Activated T-helper 1 cell treated with anti-CD3 and anti-CD28 coated beads, Interleukin-12 subunit alpha, Interleukin-12 subunit beta, Interleukin-2, Interleukin-4 antibody, amounts not matched to agents 30 ng/mL and 10 ng/mL and 1 ng/mL, durations not matched to agents 14 hours and 24 hours and 36 hours (primary cell): ENCODE results near the gene ZFYVE27. TPM values are rescaled to one million over a fixed set of nuclear protein-coding genes. Genes with fewer than 3 reads are reported as not detected.

Experiments
- DNase-seq: peaks from one replicate; pipeline ENCODE4 v3.0.0; 2021; ENCODE audit warnings: low spot score
- H3K27ac Mint-ChIP-seq: one replicate; pipeline ENCODE4 v1.8.0; 2021; ENCODE audit warnings: mild to moderate bottlenecking, mixed read lengths
- H3K27me3 Mint-ChIP-seq: one replicate; pipeline ENCODE4 v1.8.0; 2022; ENCODE audit warnings: mild to moderate bottlenecking, moderate library complexity, mixed read lengths; ENCODE audit not compliant: insufficient read depth
- H3K36me3 Mint-ChIP-seq: one replicate; pipeline ENCODE4 v1.8.0; 2021; ENCODE audit warnings: low read depth, mixed read lengths
- H3K4me1 Mint-ChIP-seq: one replicate; pipeline ENCODE4 v1.8.0; 2021; ENCODE audit warnings: low read depth, mixed read lengths
- H3K4me3 Mint-ChIP-seq: one replicate; pipeline ENCODE4 v1.8.0; 2021; ENCODE audit warnings: mild to moderate bottlenecking, moderate library complexity, mixed read lengths
- H3K9me3 Mint-ChIP-seq: one replicate; pipeline ENCODE4 v1.8.0; 2021; ENCODE audit warnings: mixed read lengths
- intact Hi-C: fragments of 100-400 bp; cut with micrococcal nuclease; formaldehyde crosslinking; loops from one replicate; pipeline ENCODE4 v1.15.1; 2024
- total RNA-seq: library from RNA; stranded (reverse); gene quantifications from 2 replicates; pipeline ENCODE4 v1.2.3, GENCODE V29; 2022

The ZFYVE27 gene
- total RNA-seq, 1 donor from 2014 or later: 41.7 TPM

GRCh38 chr10:97721871-97722780, 14.8 kb upstream of the ZFYVE27 start:
- Mint-ChIP-seq H3K4me1 (no peaks in the 10 kb centered on the region), H3K4me3 (no peak overlapping the region), H3K36me3 (no peaks in the 10 kb centered on the region), H3K27me3 (peaks cover 13% of the 10 kb centered on the region), H3K9me3 (no peaks in the 10 kb centered on the region), H3K27ac (no peak overlapping the region)
- intact Hi-C loops: no loop called here
- DNase-seq: no peak

GRCh38 chr10:97723001-97723400, 13.9 kb upstream of the ZFYVE27 start:
- no peaks in the 10 kb centered on the region for H3K4me1 Mint-ChIP-seq
- H3K36me3 Mint-ChIP-seq: no peaks in the 10 kb centered on the region
- H3K4me3 Mint-ChIP-seq: no peak overlapping the region
- H3K9me3 Mint-ChIP-seq: no peaks in the 10 kb centered on the region
- no peak for DNase-seq
- H3K27me3 Mint-ChIP-seq: peaks cover 11% of the 10 kb centered on the region
- no peak overlapping the region for H3K27ac Mint-ChIP-seq
- intact Hi-C loops: no loop called here

- no peak for DNase-seq
- no peak overlapping the region for H3K4me3 Mint-ChIP-seq
- no peaks in the 10 kb centered on the region for H3K4me1 Mint-ChIP-seq
- intact Hi-C loops: no loop called here
- no peaks in the 10 kb centered on the region for H3K36me3 Mint-ChIP-seq
- no peaks in the 10 kb centered on the region for H3K9me3 Mint-ChIP-seq
- H3K27me3 Mint-ChIP-seq: peaks cover 12% of the 10 kb centered on the region
- no peak overlapping the region for H3K27ac Mint-ChIP-seq
Measured at GRCh38 chr10:97724341-97724941, 12.5 kb upstream of the ZFYVE27 start.

GRCh38 chr10:97726636-97727178, 10.2 kb upstream of the ZFYVE27 start:
- Mint-ChIP-seq H3K4me3 (no peak overlapping the region), H3K9me3 (no peaks in the 10 kb centered on the region), H3K27me3 (peaks cover 12% of the 10 kb centered on the region), H3K4me1 (no peaks in the 10 kb centered on the region), H3K36me3 (no peaks in the 10 kb centered on the region), H3K27ac (no peak overlapping the region)
- intact Hi-C loops: loop anchor here (1.0 kb wide), 1 partner anchor 12 kb away; no protein-coding TSS in a partner anchor
- no peak for DNase-seq

- intact Hi-C loops: no loop called here
- no peaks in the 10 kb centered on the region for H3K4me1 Mint-ChIP-seq
- H3K4me3 Mint-ChIP-seq: no peak overlapping the region
- no peaks in the 10 kb centered on the region for H3K9me3 Mint-ChIP-seq
- no peak overlapping the region for H3K27ac Mint-ChIP-seq
- no peak for DNase-seq
- peaks cover 12% of the 10 kb centered on the region for H3K27me3 Mint-ChIP-seq
- no peaks in the 10 kb centered on the region for H3K36me3 Mint-ChIP-seq
Measured at GRCh38 chr10:97729014-97729413, 7.9 kb upstream of the ZFYVE27 start.

GRCh38 chr10:97731346-97732051, 5.4 kb upstream of the ZFYVE27 start:
- intact Hi-C loops: loop anchor here (1.0 to 2.0 kb wide), 4 partner anchors 22 to 159 kb away; partner anchors contain the start of gene ANKRD2
- H3K4me3 Mint-ChIP-seq: no peak overlapping the region
- H3K9me3 Mint-ChIP-seq: no peaks in the 10 kb centered on the region

GRCh38 chr10:97732052-97732359, 4.9 kb upstream of the ZFYVE27 start:
- Mint-ChIP-seq H3K9me3 (no peaks in the 10 kb centered on the region), H3K4me1 (peaks cover 13% of the 10 kb centered on the region), H3K27ac (no peak overlapping the region), H3K36me3 (peaks cover 2% of the 10 kb centered on the region), H3K4me3 (no peak overlapping the region), H3K27me3 (peaks cover 3% of the 10 kb centered on the region)
- intact Hi-C loops: no loop called here
- no peak for DNase-seq

More at GRCh38 chr10:97731346-97732051, 5.4 kb upstream of the ZFYVE27 start:
- Mint-ChIP-seq H3K27ac (no peak overlapping the region), H3K27me3 (peaks cover 1% of the 10 kb centered on the region), H3K36me3 (no peaks in the 10 kb centered on the region), H3K4me1 (peaks cover 8% of the 10 kb centered on the region)
- no peak for DNase-seq

- peaks cover 22% of the 10 kb centered on the region for H3K4me1 Mint-ChIP-seq
- intact Hi-C loops: no loop called here
- peaks cover 10% of the 10 kb centered on the region for H3K36me3 Mint-ChIP-seq
Measured at GRCh38 chr10:97733256-97733655, 3.7 kb upstream of the ZFYVE27 start.

GRCh38 chr10:97734021-97734420, 2.9 kb upstream of the ZFYVE27 start:
- DNase-seq: no peak
- Mint-ChIP-seq H3K27ac (no peak overlapping the region), H3K27me3 (peaks cover 4% of the 10 kb centered on the region), H3K9me3 (no peaks in the 10 kb centered on the region), H3K4me1 (peaks cover 25% of the 10 kb centered on the region), H3K4me3 (no peak overlapping the region), H3K36me3 (peaks cover 10% of the 10 kb centered on the region)
- intact Hi-C loops: no loop called here

More at GRCh38 chr10:97733256-97733655, 3.7 kb upstream of the ZFYVE27 start:
- no peaks in the 10 kb centered on the region for H3K9me3 Mint-ChIP-seq
- no peak for DNase-seq
- peaks cover 4% of the 10 kb centered on the region for H3K27me3 Mint-ChIP-seq
- no peak overlapping the region for H3K27ac Mint-ChIP-seq
- H3K4me3 Mint-ChIP-seq: no peak overlapping the region

GRCh38 chr10:97736403-97736901, 476 bp upstream of the ZFYVE27 start:
- intact Hi-C loops: loop anchor here (2.0 to 5.0 kb wide), 6 partner anchors 96 to 904 kb away; partner anchors contain the start of genes LCOR, PI4K2A and R3HCC1L
- H3K27me3 Mint-ChIP-seq: peaks cover 2% of the 10 kb centered on the region
- peak overlapping the region; percentile 100 for H3K27ac Mint-ChIP-seq
- H3K36me3 Mint-ChIP-seq: peaks cover 28% of the 10 kb centered on the region
- H3K4me1 Mint-ChIP-seq: peaks cover 44% of the 10 kb centered on the region
- H3K9me3 Mint-ChIP-seq: no peaks in the 10 kb centered on the region
- DNase-seq: no peak
- peak overlapping the region; percentile 93 for H3K4me3 Mint-ChIP-seq

GRCh38 chr10:97737770-97738265, 890 bp downstream of the ZFYVE27 start:
- Mint-ChIP-seq H3K27me3 (peaks cover 2% of the 10 kb centered on the region), H3K9me3 (no peaks in the 10 kb centered on the region), H3K36me3 (peaks cover 32% of the 10 kb centered on the region), H3K27ac (peak overlapping the region; percentile 100), H3K4me1 (peaks cover 44% of the 10 kb centered on the region), H3K4me3 (peak overlapping the region; percentile 93)
- DNase-seq: no peak
- intact Hi-C loops: loop anchor here (1.0 to 5.0 kb wide), 9 partner anchors 24 to 906 kb away; partner anchors contain the start of genes AVPI1, LCOR, MMS19 and PI4K2A

GRCh38 chr10:97738616-97739015, 1.7 kb downstream of the ZFYVE27 start:
- Mint-ChIP-seq H3K4me1 (peaks cover 44% of the 10 kb centered on the region), H3K9me3 (no peaks in the 10 kb centered on the region), H3K27ac (no peak overlapping the region), H3K36me3 (peaks cover 34% of the 10 kb centered on the region), H3K4me3 (peak overlapping the region; percentile 93), H3K27me3 (peaks cover 2% of the 10 kb centered on the region)
- intact Hi-C loops: loop anchor here (5.0 kb wide), 2 partner anchors 326 to 906 kb away; partner anchors contain the start of gene LCOR
- no peak for DNase-seq
